Endodermal cell (in vitro differentiated cells): ENCODE results near the gene SLC2A8. TPM values are rescaled to one million over a fixed set of nuclear protein-coding genes. Genes with fewer than 3 reads are reported as not detected.

ENCODE experiments used
- DNase-seq: peaks from one replicate; pipeline ENCODE4 v3.0.0-alpha.2; 2017
- H3K27ac ChIP-seq: 2 replicates; pipeline ENCODE4 v1.5.1; 2013; ENCODE audit warnings: mild to moderate bottlenecking, low read depth, low read length, moderate library complexity
- H3K27me3 ChIP-seq: 2 replicates; pipeline ENCODE4 v1.6.1; 2013; ENCODE audit warnings: mild to moderate bottlenecking, low read length, moderate library complexity; ENCODE audit not compliant: insufficient read depth, control insufficient read depth, poor library complexity, severe bottlenecking
- H3K36me3 ChIP-seq: 2 replicates; pipeline ENCODE4 v1.7.0; 2013; ENCODE audit warnings: mild to moderate bottlenecking, low read length, moderate library complexity; ENCODE audit not compliant: control insufficient read depth, insufficient read depth
- H3K4me1 ChIP-seq: one replicate; pipeline ENCODE4 v1.7.0; 2013; ENCODE audit warnings: low read length; ENCODE audit not compliant: control insufficient read depth, insufficient read depth
- H3K4me3 ChIP-seq: 2 replicates; pipeline ENCODE4 v1.5.1; 2013; ENCODE audit warnings: mild to moderate bottlenecking, low read length, moderate library complexity
- H3K9ac ChIP-seq: 2 replicates; pipeline ENCODE4 v1.6.1; 2013; ENCODE audit warnings: mild to moderate bottlenecking, low read length, moderate library complexity; ENCODE audit not compliant: poor library complexity, severe bottlenecking; ENCODE audit errors: extremely low read depth
- H3K9me3 ChIP-seq: 2 replicates; pipeline ENCODE4 v1.6.1; 2013; ENCODE audit warnings: mild to moderate bottlenecking, low read length, moderate library complexity; ENCODE audit not compliant: control insufficient read depth
- H3K27ac Mint-ChIP-seq: 2 replicates; pipeline ENCODE4 v1.8.0; 2020; ENCODE audit warnings: mixed read lengths
- H3K27me3 Mint-ChIP-seq: 2 replicates; pipeline ENCODE4 v1.8.0; 2021; ENCODE audit warnings: mild to moderate bottlenecking, mixed read lengths; ENCODE audit not compliant: insufficient read depth
- H3K36me3 Mint-ChIP-seq: 2 replicates; pipeline ENCODE4 v1.8.0; 2020; ENCODE audit warnings: low read depth, mixed read lengths
- H3K4me1 Mint-ChIP-seq: 2 replicates; pipeline ENCODE4 v1.8.0; 2020; ENCODE audit warnings: mixed read lengths
- H3K4me3 Mint-ChIP-seq: 2 replicates; pipeline ENCODE4 v1.8.0; 2020; ENCODE audit warnings: mild to moderate bottlenecking, moderate library complexity, mixed read lengths
- H3K9me3 Mint-ChIP-seq: 2 replicates; pipeline ENCODE4 v1.8.0; 2020; ENCODE audit warnings: mild to moderate bottlenecking, mixed read lengths
- WGBS, 2 experiments: methylation state at CpG; one replicate each; pipeline versions ENCODE4 v1.1.5 to v1.1.7; 2013; ENCODE audit warnings: missing lambda C conversion rate in 2 of 2, mixed read lengths in 1 of 2; ENCODE audit not compliant: insufficient coverage in 1 of 2, insufficient read length in 1 of 2; 5-methylcytosine and 5-hydroxymethylcytosine counted together
- total RNA-seq, 2 donors: library from RNA; stranded (reverse); fragmentation: NEBNext Ultra II Directional in 1 of 2; extraction: Animal tissue kit (Norgen Biotek cat#: 25700) in 1 of 2; gene quantifications; 2 replicates in 1 of 2; 3 replicates in 1 of 2; pipeline ENCODE4 v1.2.1, GENCODE V29; 2021
- TF ChIP-seq, protein P1 (sequence below): fragments of 200-600 bp; sonication (generic); conservative IDR thresholded peaks from 2 replicates; pipeline ENCODE4 v1.5.0; 2021; ENCODE audit warnings: antibody characterized with exemption, mild to moderate bottlenecking

Gene SLC2A8
- total RNA-seq, 2 donors from 2014 or later: 33.6 to 40.3 TPM

DNA sequence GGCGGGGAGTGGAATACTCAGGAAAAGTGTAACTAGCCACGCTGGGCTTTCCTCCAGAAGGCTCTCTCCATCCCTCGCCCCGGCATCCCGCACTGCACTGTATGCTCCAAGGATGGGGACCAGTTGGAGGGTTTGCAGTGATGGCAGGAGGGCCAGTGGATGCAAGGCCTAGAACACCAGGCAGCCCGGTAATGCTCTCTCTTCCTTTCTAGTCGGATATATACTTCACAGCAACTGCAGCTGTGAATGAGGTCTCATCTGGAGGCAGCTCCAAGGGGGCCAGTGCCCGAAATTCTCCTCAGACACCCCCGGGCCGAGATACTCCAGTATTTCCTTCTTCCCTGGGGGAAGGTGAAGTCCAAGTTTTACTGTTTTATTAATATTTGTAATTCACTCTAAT is 10.0 kb upstream of the SLC2A8 start:
- Histone ChIP-seq H3K9me3 (no peaks in the 10 kb centered on the region), H3K4me1 (no peaks in the 10 kb centered on the region), H3K4me3 (no peak overlapping the region), H3K27ac (peak overlapping the region; percentile 16), H3K27me3 (no peaks in the 10 kb centered on the region), H3K36me3 (no peaks in the 10 kb centered on the region), H3K9ac (no peak overlapping the region)
- TF ChIP-seq, protein P1, sequence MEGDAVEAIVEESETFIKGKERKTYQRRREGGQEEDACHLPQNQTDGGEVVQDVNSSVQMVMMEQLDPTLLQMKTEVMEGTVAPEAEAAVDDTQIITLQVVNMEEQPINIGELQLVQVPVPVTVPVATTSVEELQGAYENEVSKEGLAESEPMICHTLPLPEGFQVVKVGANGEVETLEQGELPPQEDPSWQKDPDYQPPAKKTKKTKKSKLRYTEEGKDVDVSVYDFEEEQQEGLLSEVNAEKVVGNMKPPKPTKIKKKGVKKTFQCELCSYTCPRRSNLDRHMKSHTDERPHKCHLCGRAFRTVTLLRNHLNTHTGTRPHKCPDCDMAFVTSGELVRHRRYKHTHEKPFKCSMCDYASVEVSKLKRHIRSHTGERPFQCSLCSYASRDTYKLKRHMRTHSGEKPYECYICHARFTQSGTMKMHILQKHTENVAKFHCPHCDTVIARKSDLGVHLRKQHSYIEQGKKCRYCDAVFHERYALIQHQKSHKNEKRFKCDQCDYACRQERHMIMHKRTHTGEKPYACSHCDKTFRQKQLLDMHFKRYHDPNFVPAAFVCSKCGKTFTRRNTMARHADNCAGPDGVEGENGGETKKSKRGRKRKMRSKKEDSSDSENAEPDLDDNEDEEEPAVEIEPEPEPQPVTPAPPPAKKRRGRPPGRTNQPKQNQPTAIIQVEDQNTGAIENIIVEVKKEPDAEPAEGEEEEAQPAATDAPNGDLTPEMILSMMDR: no peak
- 90 to 91% methylated on average over 2 to 10 of the region's 10 CpGs for WGBS, 2 experiments
- Mint-ChIP-seq H3K9me3 (no peaks in the 10 kb centered on the region), H3K4me1 (peaks cover 4% of the 10 kb centered on the region), H3K27ac (no peak overlapping the region), H3K36me3 (no peaks in the 10 kb centered on the region), H3K27me3 (peaks cover 10% of the 10 kb centered on the region), H3K4me3 (no peak overlapping the region)
- no peak for DNase-seq

DNA sequence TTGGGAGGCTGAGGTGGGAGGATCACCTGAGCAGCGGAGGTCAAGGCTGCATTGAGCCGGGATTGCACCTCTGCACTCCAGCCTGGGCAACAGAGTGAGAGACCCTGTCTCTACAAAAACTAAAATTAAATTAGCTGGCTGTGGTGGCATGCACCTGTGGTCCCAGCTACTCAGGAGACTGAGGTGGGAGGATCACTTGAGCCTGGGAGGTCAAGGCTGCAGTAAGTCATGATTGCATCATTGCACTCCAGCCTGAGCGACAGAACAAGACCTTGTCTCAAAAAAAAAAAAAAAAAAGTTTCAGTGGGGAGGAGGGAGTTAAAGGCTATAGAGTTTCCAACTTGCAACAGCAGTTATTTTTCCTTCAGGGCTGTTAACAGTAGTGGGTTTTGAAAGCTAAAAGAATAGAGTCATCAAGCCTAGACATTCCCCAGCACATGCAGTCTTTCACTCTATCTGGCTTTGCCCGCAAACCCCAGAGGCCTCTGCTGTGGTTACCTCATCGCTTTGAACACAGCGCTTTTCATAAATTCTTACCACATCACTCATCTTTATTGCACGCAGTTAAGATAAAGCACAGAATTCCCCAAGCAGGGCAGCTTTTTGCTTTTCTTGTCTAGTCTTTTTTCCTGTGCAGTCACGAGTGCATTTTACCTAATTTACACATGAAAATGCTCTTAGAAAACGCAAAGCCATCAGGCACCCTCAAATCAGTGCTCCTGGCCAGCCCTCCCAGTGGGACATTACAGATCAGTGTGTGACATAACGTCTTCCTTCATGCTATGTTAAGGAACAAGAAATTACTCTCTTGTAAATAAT is 8.7 kb upstream of the SLC2A8 start:
- Mint-ChIP-seq H3K36me3 (no peaks in the 10 kb centered on the region), H3K27me3 (peaks cover 10% of the 10 kb centered on the region), H3K27ac (no peak overlapping the region), H3K4me3 (no peak overlapping the region), H3K9me3 (no peaks in the 10 kb centered on the region), H3K4me1 (peaks cover 17% of the 10 kb centered on the region)
- TF ChIP-seq, protein P1: no peak
- Histone ChIP-seq H3K27ac (peak overlapping the region; percentile 95), H3K4me1 (peaks cover 9% of the 10 kb centered on the region), H3K9me3 (no peaks in the 10 kb centered on the region), H3K9ac (no peak overlapping the region), H3K4me3 (no peak overlapping the region), H3K36me3 (no peaks in the 10 kb centered on the region), H3K27me3 (no peaks in the 10 kb centered on the region)
- 73 to 79% methylated on average over 5 to 10 of the region's 10 CpGs for WGBS, 2 experiments
- no peak for DNase-seq

DNA sequence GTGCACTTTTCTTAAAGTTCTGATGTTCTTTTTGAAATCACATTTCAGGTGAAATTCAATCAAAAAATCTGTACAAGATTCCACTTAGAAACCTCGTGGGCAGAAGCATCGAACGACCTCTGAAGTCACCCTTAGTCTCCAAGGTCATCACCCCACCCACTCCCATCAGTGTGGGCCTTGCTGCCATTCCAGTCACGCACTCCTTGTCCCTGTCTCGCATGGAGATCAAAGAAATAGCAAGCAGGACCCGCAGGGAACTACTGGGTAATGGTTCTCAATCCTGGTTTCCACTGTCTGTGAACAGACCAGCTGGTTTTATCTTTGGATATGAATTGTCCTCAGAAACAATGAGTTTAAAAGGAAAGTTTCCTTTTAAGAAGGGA is 8.1 kb upstream of the SLC2A8 start:
- Histone ChIP-seq H3K4me1 (peaks cover 9% of the 10 kb centered on the region), H3K27ac (peak overlapping the region; percentile 95), H3K36me3 (no peaks in the 10 kb centered on the region), H3K9ac (no peak overlapping the region), H3K9me3 (no peaks in the 10 kb centered on the region), H3K27me3 (no peaks in the 10 kb centered on the region), H3K4me3 (no peak overlapping the region)
- H3K4me3 Mint-ChIP-seq: no peak overlapping the region
- H3K36me3 Mint-ChIP-seq: no peaks in the 10 kb centered on the region
- H3K27me3 Mint-ChIP-seq: peaks cover 10% of the 10 kb centered on the region
- H3K27ac Mint-ChIP-seq: no peak overlapping the region
- no peaks in the 10 kb centered on the region for H3K9me3 Mint-ChIP-seq
- TF ChIP-seq, protein P1: no peak
- 67 to 83% methylated on average over 5 to 6 of the region's 6 CpGs for WGBS, 2 experiments
- H3K4me1 Mint-ChIP-seq: peaks cover 21% of the 10 kb centered on the region
- DNase-seq: no peak
